H1 (cell line): Measurements from ENCODE around the gene ACOT12. TPM values are rescaled to one million over a fixed set of nuclear protein-coding genes. Genes with fewer than 3 reads are reported as not detected.

ENCODE experiments used
- CTBP2 ChIP-seq: IDR thresholded peaks from 2 replicates; pipeline ENCODE4 v1.7.0; 2011; ENCODE audit warnings: borderline replicate concordance, mild to moderate bottlenecking, moderate library complexity, mixed read lengths, low read length; ENCODE audit not compliant: insufficient read depth, insufficient read length
- EGR1 ChIP-seq: IDR thresholded peaks from 2 replicates; pipeline ENCODE4 v1.6.1; 2011; ENCODE audit warnings: low read depth, low read length, borderline replicate concordance
- FOSL1 ChIP-seq: IDR thresholded peaks from 2 replicates; pipeline ENCODE4 v1.6.1; 2011; ENCODE audit warnings: mild to moderate bottlenecking, low read depth, low read length, moderate library complexity; ENCODE audit not compliant: insufficient read depth
- GABPA ChIP-seq: IDR thresholded peaks from 2 replicates; pipeline ENCODE4 v1.6.1; 2011; ENCODE audit warnings: mild to moderate bottlenecking, low read length, moderate library complexity, borderline replicate concordance; ENCODE audit not compliant: insufficient read depth
- HDAC2 ChIP-seq, 2 experiments: fragments of 300-600 bp in 1 of 2; sonication (generic) in 1 of 2; IDR thresholded peaks; 2 replicates each; pipeline ENCODE4 v1.6.1; 2011 to 2012; ENCODE audit warnings: low read depth in 2 of 2, low read length in 2 of 2, mild to moderate bottlenecking in 2 of 2, moderate library complexity in 2 of 2, borderline replicate concordance in 1 of 2, inconsistent platforms in 1 of 2
- HDAC6 ChIP-seq: IDR thresholded peaks from one replicate; pipeline ENCODE4 v1.7.1; 2012; ENCODE audit warnings: low read depth, mild to moderate bottlenecking, inconsistent platforms, low read length, moderate library complexity
- JUND ChIP-seq: IDR thresholded peaks from 2 replicates; pipeline ENCODE4 v1.6.1; 2011; ENCODE audit warnings: mild to moderate bottlenecking, improper control_type of control experiment, low read length
- KDM1A ChIP-seq: fragments of 200-600, 300-600 bp; sonication (generic); IDR thresholded peaks from 2 replicates; pipeline ENCODE4 v1.7.1; 2016; ENCODE audit warnings: mild to moderate bottlenecking, low read length, borderline replicate concordance
- MAFK ChIP-seq: IDR thresholded peaks from 2 replicates; pipeline ENCODE4 v1.6.1; 2012; ENCODE audit warnings: low read depth, mild to moderate bottlenecking, improper control_type of control experiment, low read length
- PHF8 ChIP-seq: fragments of 200-600 bp; sonication (generic); conservative IDR thresholded peaks from 2 replicates; pipeline ENCODE4 v1.7.1; 2012; ENCODE audit warnings: low read depth, mild to moderate bottlenecking, inconsistent platforms, low read length, moderate library complexity
- SP2 ChIP-seq: IDR thresholded peaks from 2 replicates; pipeline ENCODE4 v1.6.1; 2012; ENCODE audit warnings: mild to moderate bottlenecking, low read length, inconsistent platforms
- SP4 ChIP-seq: IDR thresholded peaks from 2 replicates; pipeline ENCODE4 v1.6.1; 2012; ENCODE audit warnings: low read length, inconsistent platforms
- SRF ChIP-seq: IDR thresholded peaks from 2 replicates; pipeline ENCODE4 v1.6.1; 2011; ENCODE audit warnings: mild to moderate bottlenecking, low read depth, low read length, moderate library complexity
- SUZ12 ChIP-seq: fragments of 200-600 bp; sonication (generic); IDR thresholded peaks from 2 replicates; pipeline ENCODE4 v1.6.1; 2012; ENCODE audit warnings: mild to moderate bottlenecking, inconsistent platforms, low read length, moderate library complexity, mixed read lengths
- YY1 ChIP-seq: IDR thresholded peaks from 2 replicates; pipeline ENCODE4 v1.6.1; 2011; ENCODE audit warnings: low read depth, mild to moderate bottlenecking, low read length
- polyA plus RNA-seq, 7 experiments: library from polyadenylated mRNA; depleted of rRNA in 3 of 7; stranded (reverse) in 5 of 7; unstranded in 2 of 7; fragments of >200 nt in 5 of 7; fragments of 200-250 nt in 2 of 7; gene quantifications; 1 replicate in 5 of 7; 2 replicates in 1 of 7; 4 replicates in 1 of 7; pipeline versions ENCODE4 v1.2.1 to v1.2.3, GENCODE V29; 2011 to 2013; ENCODE audit warnings: missing spikeins in 2 of 7, mixed read lengths in 2 of 7
- total RNA-seq: library from RNA; stranded (reverse); fragmentation: NEBNext Ultra II Directional; extraction: Animal tissue kit (Norgen Biotek cat#: 25700); gene quantifications from 2 replicates; pipeline ENCODE4 v1.2.1, GENCODE V29; 2021
- TF ChIP-seq, protein P1 (sequence below): IDR thresholded peaks from 2 replicates; pipeline ENCODE4 v1.6.1; 2012; ENCODE audit warnings: inconsistent platforms
- TF ChIP-seq, protein P2 (sequence below): IDR thresholded peaks from 2 replicates; pipeline ENCODE4 v1.6.1; 2011; ENCODE audit warnings: low read length, improper control_type of control experiment

Gene ACOT12
- total and polyA plus RNA-seq, 2 of the 8 experiments (the other 6 are each of a cell fraction or from before 2014, with no cell fraction given), result 0.29 TPM; not detected in 1

DNA sequence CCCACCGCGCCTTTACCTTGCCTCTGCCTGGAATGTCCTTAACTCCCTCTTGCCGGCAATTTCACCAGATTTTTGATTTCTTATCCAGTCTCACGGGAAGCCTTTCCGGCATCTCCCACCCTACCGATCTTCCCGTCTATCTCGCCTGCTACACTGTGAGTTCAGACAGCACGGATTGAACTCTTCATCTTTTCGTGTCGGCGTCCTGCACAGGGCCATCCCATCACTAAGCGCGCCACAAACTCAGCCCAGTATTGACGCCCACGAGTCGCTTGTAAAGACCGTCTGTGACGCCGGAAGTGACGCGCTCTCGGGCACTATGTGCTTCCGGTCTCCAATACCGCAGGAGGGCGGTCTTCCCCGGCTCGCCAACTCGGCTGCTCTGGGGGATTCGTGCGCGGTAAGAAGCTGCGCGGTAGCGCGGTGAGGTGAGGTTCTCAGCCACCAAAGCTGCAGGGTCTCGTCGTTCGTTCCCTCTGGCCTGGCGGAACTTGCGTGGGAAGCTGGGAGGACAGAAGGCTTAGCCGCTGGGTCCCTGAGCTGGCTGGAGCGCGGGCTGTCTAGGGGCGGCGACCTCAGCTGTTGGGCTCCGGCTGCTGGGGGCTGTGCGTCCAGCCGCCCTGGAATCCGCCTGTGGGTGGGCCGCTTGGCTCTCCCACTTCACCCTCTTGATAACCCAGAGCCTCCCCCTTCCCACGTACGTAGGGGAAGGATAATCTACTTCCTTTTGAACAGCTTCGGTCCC, 92.5 kb downstream of the ACOT12 start, which contains the start of gene ZCCHC9 (continued):
- no peak for TF ChIP-seq MAFK
- TF ChIP-seq FOSL1, result no peak
- no peak for TF ChIP-seq CTBP2
- peak; percentile 12; the same call in 1 of the 2 replicates for TF ChIP-seq JUND
- peak; percentile 12; the same call in 1 of the 2 replicates for TF ChIP-seq SP2
- TF ChIP-seq, protein P1, sequence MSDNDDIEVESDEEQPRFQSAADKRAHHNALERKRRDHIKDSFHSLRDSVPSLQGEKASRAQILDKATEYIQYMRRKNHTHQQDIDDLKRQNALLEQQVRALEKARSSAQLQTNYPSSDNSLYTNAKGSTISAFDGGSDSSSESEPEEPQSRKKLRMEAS, result peak; percentile 61; the same call in 1 of the 2 replicates
- TF ChIP-seq SUZ12, result no peak
- TF ChIP-seq EGR1, result peak; percentile 86
- TF ChIP-seq HDAC2 (IDR thresholded peaks at IDR 0.05; ENCODE audit: borderline replicate concordance in 1 of 2, low read depth in 2 of 2, low read length in 2 of 2), result 0 out of 4 replicates have a peak, but pooled peaks of 1 of the 2 experiments have one; percentile 61
- 0 out of 2 replicates have a peak, but pooled peaks have one; percentile 13 for TF ChIP-seq YY1
- TF ChIP-seq HDAC6, result no peak
- peak; percentile 99 for TF ChIP-seq PHF8
- TF ChIP-seq SP4, result no peak
- TF ChIP-seq, protein P2, sequence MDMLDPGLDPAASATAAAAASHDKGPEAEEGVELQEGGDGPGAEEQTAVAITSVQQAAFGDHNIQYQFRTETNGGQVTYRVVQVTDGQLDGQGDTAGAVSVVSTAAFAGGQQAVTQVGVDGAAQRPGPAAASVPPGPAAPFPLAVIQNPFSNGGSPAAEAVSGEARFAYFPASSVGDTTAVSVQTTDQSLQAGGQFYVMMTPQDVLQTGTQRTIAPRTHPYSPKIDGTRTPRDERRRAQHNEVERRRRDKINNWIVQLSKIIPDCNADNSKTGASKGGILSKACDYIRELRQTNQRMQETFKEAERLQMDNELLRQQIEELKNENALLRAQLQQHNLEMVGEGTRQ, result no peak
- peak; percentile 70 for TF ChIP-seq SRF
- peak; percentile 97 for TF ChIP-seq GABPA
- TF ChIP-seq KDM1A, result no peak
